ENCODE data around the gene ZNF836.

ZNF836 gene

GRCh38 chr19:52110780-52111179 lies 60.6 kb downstream of the ZNF836 start:
- no peak overlapping the region for H3K4me3 ChIP-seq (ENCODE audit: control insufficient read depth, low read depth, low read length)
- no peak for DNase-seq (ENCODE audit: low read depth)
- TF ChIP-seq, protein P1, sequence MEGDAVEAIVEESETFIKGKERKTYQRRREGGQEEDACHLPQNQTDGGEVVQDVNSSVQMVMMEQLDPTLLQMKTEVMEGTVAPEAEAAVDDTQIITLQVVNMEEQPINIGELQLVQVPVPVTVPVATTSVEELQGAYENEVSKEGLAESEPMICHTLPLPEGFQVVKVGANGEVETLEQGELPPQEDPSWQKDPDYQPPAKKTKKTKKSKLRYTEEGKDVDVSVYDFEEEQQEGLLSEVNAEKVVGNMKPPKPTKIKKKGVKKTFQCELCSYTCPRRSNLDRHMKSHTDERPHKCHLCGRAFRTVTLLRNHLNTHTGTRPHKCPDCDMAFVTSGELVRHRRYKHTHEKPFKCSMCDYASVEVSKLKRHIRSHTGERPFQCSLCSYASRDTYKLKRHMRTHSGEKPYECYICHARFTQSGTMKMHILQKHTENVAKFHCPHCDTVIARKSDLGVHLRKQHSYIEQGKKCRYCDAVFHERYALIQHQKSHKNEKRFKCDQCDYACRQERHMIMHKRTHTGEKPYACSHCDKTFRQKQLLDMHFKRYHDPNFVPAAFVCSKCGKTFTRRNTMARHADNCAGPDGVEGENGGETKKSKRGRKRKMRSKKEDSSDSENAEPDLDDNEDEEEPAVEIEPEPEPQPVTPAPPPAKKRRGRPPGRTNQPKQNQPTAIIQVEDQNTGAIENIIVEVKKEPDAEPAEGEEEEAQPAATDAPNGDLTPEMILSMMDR (IDR thresholded peaks at IDR 0.05; ENCODE audit: control insufficient read depth, insufficient read depth, low read depth, low read length, missing control alignments) = no peak
